Measurements from ENCODE around the gene COL7A1. TPM values are rescaled to one million over a fixed set of nuclear protein-coding genes. Genes with fewer than 3 reads are reported as not detected.
A peak's percentile ranks its signal among the peaks of the same experiment; 100 is the strongest.

Gene COL7A1
- total RNA-seq, 2 donors from 2014 or later = 15.7 to 16.6 TPM

DNA sequence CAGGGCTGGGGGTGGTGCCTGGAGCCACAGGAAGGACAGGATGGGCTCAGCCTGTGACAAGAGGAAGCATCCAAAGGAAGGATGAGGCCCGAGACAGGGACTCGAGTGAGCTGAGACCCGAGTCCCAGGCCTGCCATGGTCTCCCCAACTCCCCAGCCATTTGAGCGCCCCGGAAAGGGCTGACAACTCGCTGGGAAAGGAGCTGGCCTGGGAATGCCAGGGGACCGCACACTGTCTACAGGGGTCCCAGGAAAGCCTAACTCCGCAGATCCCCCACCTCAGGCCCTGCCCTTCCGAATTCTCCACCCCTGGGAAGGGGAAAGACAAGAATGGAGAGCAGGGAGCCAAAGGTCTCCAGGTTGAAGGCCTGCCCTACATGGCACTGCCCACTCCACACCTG lies 70.2 kb downstream of the COL7A1 start:
- no peaks in the 10 kb centered on the region for H3K4me1 ChIP-seq (ENCODE audit: control insufficient read depth, insufficient read depth, low read length)
- H3K9me3 ChIP-seq (ENCODE audit: control insufficient read depth, low read length) = no peaks in the 10 kb centered on the region
- peaks cover 12% of the 10 kb centered on the region for H3K36me3 Mint-ChIP-seq (ENCODE audit: low read depth)
- no peak overlapping the region for H3K27ac Mint-ChIP-seq
- H3K4me1 Mint-ChIP-seq = no peaks in the 10 kb centered on the region
- no peaks in the 10 kb centered on the region for H3K27me3 Mint-ChIP-seq (ENCODE audit: insufficient read depth)
- no peak for DNase-seq
- H3K27me3 ChIP-seq (ENCODE audit: control insufficient read depth, insufficient read depth, low read length, poor library complexity, severe bottlenecking) = no peaks in the 10 kb centered on the region
- no peaks in the 10 kb centered on the region for H3K36me3 ChIP-seq (ENCODE audit: control insufficient read depth, insufficient read depth, low read length)
- H3K9ac ChIP-seq (ENCODE audit: extremely low read depth, low read length, poor library complexity, severe bottlenecking) = no peak overlapping the region
- no peak overlapping the region for H3K27ac ChIP-seq (ENCODE audit: low read depth, low read length)
- TF ChIP-seq, protein P1, sequence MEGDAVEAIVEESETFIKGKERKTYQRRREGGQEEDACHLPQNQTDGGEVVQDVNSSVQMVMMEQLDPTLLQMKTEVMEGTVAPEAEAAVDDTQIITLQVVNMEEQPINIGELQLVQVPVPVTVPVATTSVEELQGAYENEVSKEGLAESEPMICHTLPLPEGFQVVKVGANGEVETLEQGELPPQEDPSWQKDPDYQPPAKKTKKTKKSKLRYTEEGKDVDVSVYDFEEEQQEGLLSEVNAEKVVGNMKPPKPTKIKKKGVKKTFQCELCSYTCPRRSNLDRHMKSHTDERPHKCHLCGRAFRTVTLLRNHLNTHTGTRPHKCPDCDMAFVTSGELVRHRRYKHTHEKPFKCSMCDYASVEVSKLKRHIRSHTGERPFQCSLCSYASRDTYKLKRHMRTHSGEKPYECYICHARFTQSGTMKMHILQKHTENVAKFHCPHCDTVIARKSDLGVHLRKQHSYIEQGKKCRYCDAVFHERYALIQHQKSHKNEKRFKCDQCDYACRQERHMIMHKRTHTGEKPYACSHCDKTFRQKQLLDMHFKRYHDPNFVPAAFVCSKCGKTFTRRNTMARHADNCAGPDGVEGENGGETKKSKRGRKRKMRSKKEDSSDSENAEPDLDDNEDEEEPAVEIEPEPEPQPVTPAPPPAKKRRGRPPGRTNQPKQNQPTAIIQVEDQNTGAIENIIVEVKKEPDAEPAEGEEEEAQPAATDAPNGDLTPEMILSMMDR (conservative IDR thresholded peaks at IDR 0.05) = no peak
- no peak overlapping the region for H3K4me3 Mint-ChIP-seq
- H3K4me3 ChIP-seq (ENCODE audit: low read length) = no peak overlapping the region
- WGBS, 2 experiments (ENCODE audit: insufficient coverage in 1 of 2, insufficient read length in 1 of 2) = 92 to 95% methylated on average over 6 to 9 of the region's 9 CpGs
- no peaks in the 10 kb centered on the region for H3K9me3 Mint-ChIP-seq

DNA sequence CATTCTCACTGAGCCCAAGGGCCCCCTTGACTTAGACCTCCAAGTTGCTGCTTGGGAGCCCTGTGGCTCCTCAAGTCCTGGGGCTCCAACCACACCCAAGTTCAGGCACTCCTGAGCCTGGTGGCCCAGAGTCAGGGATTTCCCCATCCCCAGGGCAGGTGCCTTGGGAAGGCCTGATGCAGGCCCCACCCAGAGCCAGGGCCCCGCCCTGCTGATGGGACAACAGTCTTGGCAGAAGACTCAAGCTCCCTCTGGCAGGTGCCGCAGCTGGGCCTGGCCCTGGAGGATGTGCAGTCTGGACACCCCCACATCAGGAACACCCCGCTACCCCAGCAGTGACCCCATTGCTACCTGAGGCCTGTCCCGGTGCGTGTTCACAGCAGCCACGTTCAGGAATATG lies 73.5 kb downstream of the COL7A1 start:
- WGBS, 2 experiments (ENCODE audit: insufficient coverage in 1 of 2, insufficient read length in 1 of 2) = 90% methylated on average over 6 of the region's 6 CpGs; no CpG with 5 or more reads in 1 of the 2 experiments
- H3K9me3 Mint-ChIP-seq = no peaks in the 10 kb centered on the region

DNA sequence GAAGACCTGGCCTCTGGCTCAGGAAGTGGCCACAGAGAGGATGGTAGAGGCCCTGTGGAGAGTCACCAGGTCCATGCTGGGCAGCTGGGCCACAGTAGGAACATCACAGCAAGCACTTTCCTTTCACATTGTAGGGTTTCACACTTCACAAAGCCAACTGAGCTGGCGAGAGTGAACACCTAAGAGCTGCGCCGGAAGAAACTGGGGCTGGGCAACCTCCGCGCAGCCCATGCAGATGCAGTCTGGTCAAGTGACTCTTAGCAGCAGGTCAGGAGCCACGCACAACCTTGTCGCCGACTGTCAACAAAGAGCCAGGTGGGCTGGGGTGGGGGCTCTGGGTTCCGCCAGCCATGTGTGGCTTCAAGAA lies 75.9 kb downstream of the COL7A1 start:
- no peaks in the 10 kb centered on the region for H3K36me3 Mint-ChIP-seq (ENCODE audit: low read depth)
- TF ChIP-seq, protein P1 (conservative IDR thresholded peaks at IDR 0.05) = no peak
- no peak overlapping the region for H3K27ac Mint-ChIP-seq
- no peaks in the 10 kb centered on the region for H3K27me3 Mint-ChIP-seq (ENCODE audit: insufficient read depth)
- Histone ChIP-seq H3K27ac (ENCODE audit: low read depth, low read length) (peak overlapping the region; percentile 32), H3K27me3 (ENCODE audit: control insufficient read depth, insufficient read depth, low read length, poor library complexity, severe bottlenecking) (no peaks in the 10 kb centered on the region), H3K4me1 (ENCODE audit: control insufficient read depth, insufficient read depth, low read length) (no peaks in the 10 kb centered on the region), H3K9me3 (ENCODE audit: control insufficient read depth, low read length) (no peaks in the 10 kb centered on the region), H3K36me3 (ENCODE audit: control insufficient read depth, insufficient read depth, low read length) (no peaks in the 10 kb centered on the region), H3K4me3 (ENCODE audit: low read length) (no peak overlapping the region), H3K9ac (ENCODE audit: extremely low read depth, low read length, poor library complexity, severe bottlenecking) (no peak overlapping the region)
- DNase-seq = no peak
- WGBS, 2 experiments (ENCODE audit: insufficient coverage in 1 of 2, insufficient read length in 1 of 2) = 94 to 98% methylated on average over 7 to 9 of the region's 9 CpGs
- H3K4me1 Mint-ChIP-seq = no peaks in the 10 kb centered on the region
- H3K9me3 Mint-ChIP-seq = no peaks in the 10 kb centered on the region
- H3K4me3 Mint-ChIP-seq = no peak overlapping the region

More for the DNA sequence above, 73.5 kb downstream of the COL7A1 start:
- H3K4me1 ChIP-seq (ENCODE audit: control insufficient read depth, insufficient read depth, low read length) = no peaks in the 10 kb centered on the region
- DNase-seq = no peak
- no peaks in the 10 kb centered on the region for H3K27me3 Mint-ChIP-seq (ENCODE audit: insufficient read depth)
- H3K36me3 Mint-ChIP-seq (ENCODE audit: low read depth) = no peaks in the 10 kb centered on the region
- TF ChIP-seq, protein P1 (conservative IDR thresholded peaks at IDR 0.05) = no peak
- no peaks in the 10 kb centered on the region for H3K4me1 Mint-ChIP-seq
- no peak overlapping the region for H3K4me3 Mint-ChIP-seq
- H3K27ac Mint-ChIP-seq = no peak overlapping the region
- H3K27ac ChIP-seq (ENCODE audit: low read depth, low read length) = no peak overlapping the region
- no peaks in the 10 kb centered on the region for H3K36me3 ChIP-seq (ENCODE audit: control insufficient read depth, insufficient read depth, low read length)
- no peak overlapping the region for H3K4me3 ChIP-seq (ENCODE audit: low read length)
- no peaks in the 10 kb centered on the region for H3K9me3 ChIP-seq (ENCODE audit: control insufficient read depth, low read length)
- no peaks in the 10 kb centered on the region for H3K27me3 ChIP-seq (ENCODE audit: control insufficient read depth, insufficient read depth, low read length, poor library complexity, severe bottlenecking)
- no peak overlapping the region for H3K9ac ChIP-seq (ENCODE audit: extremely low read depth, low read length, poor library complexity, severe bottlenecking)
